ENCODE results near the gene KLF2. TPM values are rescaled to one million over a fixed set of nuclear protein-coding genes. Genes with fewer than 3 reads are reported as not detected.

The KLF2 gene
- total and polyA plus RNA-seq, 2 donors (not counting 1 experiment from before 2014, with no cell fraction given) = 242 to 3,965 TPM

GRCh38 chr19:16297575-16298178, 26.9 kb upstream of the KLF2 start:
- H3K4me3 ChIP-seq (ENCODE audit: control extremely low read depth in 1 of 5, extremely low read depth in 1 of 5, insufficient read depth in 1 of 5, low read depth in 2 of 5, low read length in 4 of 5) = no peak overlapping the region
- no peaks in the 10 kb centered on the region for H3K36me3 ChIP-seq (replicated peaks in 1 of 2; ENCODE audit: control extremely low read depth in 1 of 2, control insufficient read depth in 1 of 2, extremely low read depth in 1 of 2, insufficient read depth in 2 of 2, low read length in 1 of 2)
- 89% methylated on average over 3 of the region's 9 CpGs for WGBS (ENCODE audit: insufficient coverage)
- Mint-ChIP-seq H3K27ac (no peak overlapping the region), H3K9me3 (ENCODE audit: insufficient read depth) (no peaks in the 10 kb centered on the region), H3K27me3 (no peaks in the 10 kb centered on the region), H3K4me3 (no peak overlapping the region), H3K4me1 (peaks cover 8% of the 10 kb centered on the region)
- H3K27me3 ChIP-seq (replicated peaks in 1 of 4; ENCODE audit: control extremely low read depth in 1 of 4, control insufficient read depth in 3 of 4, insufficient read depth in 4 of 4, low read length in 3 of 4) = no peaks in the 10 kb centered on the region
- H3K4me2 ChIP-seq (replicated peaks; ENCODE audit: low read depth, low read length, poor library complexity, severe bottlenecking) = no peak overlapping the region
- no peaks in the 10 kb centered on the region for H4K20me1 ChIP-seq (ENCODE audit: control insufficient read depth, insufficient read depth, low read length, poor library complexity, severe bottlenecking)
- H3K4me1 ChIP-seq (ENCODE audit: control insufficient read depth in 2 of 2, insufficient read depth in 2 of 2, low read length in 2 of 2) = peaks cover 0 to 11% of the 10 kb centered on the region in 2 donors
- DNase-seq = no peak
- H3K27ac ChIP-seq (ENCODE audit: low read length in 2 of 2) = no peak overlapping the region
- CTCF ChIA-PET = no interaction called here
- no peaks in the 10 kb centered on the region for H3K79me2 ChIP-seq (ENCODE audit: control insufficient read depth, insufficient read depth, low read length)
- POLR2A ChIA-PET = interaction anchor here (0.6 kb wide), 1 partner anchor 26 kb away, joined by 3 read pairs; no protein-coding TSS in a partner anchor
- intact Hi-C loops (cut with micrococcal nuclease) = no loop called here
- ATAC-seq (ENCODE audit: low read depth) = no peak
- no peak overlapping the region for H2AFZ ChIP-seq (ENCODE audit: insufficient read depth, low read depth, low read length, poor library complexity, severe bottlenecking)
- no peak overlapping the region for H3K9ac ChIP-seq (ENCODE audit: low read length)
- peaks cover 0 to 5% (median 0%) of the 10 kb centered on the region in 3 donors for H3K9me3 ChIP-seq (ENCODE audit: control extremely low read depth in 1 of 3, control insufficient read depth in 2 of 3, insufficient read depth in 1 of 3, low read length in 2 of 3)
- no peak for TF ChIP-seq CTCF (IDR thresholded peaks at IDR 0.05)
- TF ChIP-seq EZH2 (IDR thresholded peaks at IDR 0.05; ENCODE audit: borderline replicate concordance, insufficient read depth, low read depth, low read length, poor library complexity, severe bottlenecking) = no peak

- Mint-ChIP-seq H3K4me1 (peaks cover 8% of the 10 kb centered on the region), H3K27me3 (no peaks in the 10 kb centered on the region), H3K4me3 (no peak overlapping the region), H3K9me3 (ENCODE audit: insufficient read depth) (no peaks in the 10 kb centered on the region), H3K27ac (no peak overlapping the region)
- peaks cover 0 to 5% (median 0%) of the 10 kb centered on the region in 3 donors for H3K9me3 ChIP-seq (ENCODE audit: control extremely low read depth in 1 of 3, control insufficient read depth in 2 of 3, insufficient read depth in 1 of 3, low read length in 2 of 3)
- intact Hi-C loops (cut with micrococcal nuclease) = no loop called here
- TF ChIP-seq CTCF (IDR thresholded peaks at IDR 0.05) (no peak), EZH2 (IDR thresholded peaks at IDR 0.05; ENCODE audit: borderline replicate concordance, insufficient read depth, low read depth, low read length, poor library complexity, severe bottlenecking) (no peak)
- WGBS (ENCODE audit: insufficient coverage) = 100% methylated on average over 1 of the region's 3 CpGs
- no peaks in the 10 kb centered on the region for H3K27me3 ChIP-seq (replicated peaks in 1 of 4; ENCODE audit: control extremely low read depth in 1 of 4, control insufficient read depth in 3 of 4, insufficient read depth in 4 of 4, low read length in 3 of 4)
- peaks cover 0 to 15% of the 10 kb centered on the region in 2 donors for H3K4me1 ChIP-seq (ENCODE audit: control insufficient read depth in 2 of 2, insufficient read depth in 2 of 2, low read length in 2 of 2)
- no peak overlapping the region for H3K9ac ChIP-seq (ENCODE audit: low read length)
- ChIA-PET CTCF (no interaction called here), POLR2A (interaction anchor here (0.6 kb wide), 1 partner anchor 26 kb away, joined by 3 read pairs; no protein-coding TSS in a partner anchor)
- no peak overlapping the region for H3K27ac ChIP-seq (ENCODE audit: low read length in 2 of 2)
- no peak overlapping the region for H3K4me2 ChIP-seq (replicated peaks; ENCODE audit: low read depth, low read length, poor library complexity, severe bottlenecking)
- no peak overlapping the region for H2AFZ ChIP-seq (ENCODE audit: insufficient read depth, low read depth, low read length, poor library complexity, severe bottlenecking)
- H3K79me2 ChIP-seq (ENCODE audit: control insufficient read depth, insufficient read depth, low read length) = no peaks in the 10 kb centered on the region
- DNase-seq (no peak), ATAC-seq (ENCODE audit: low read depth) (no peak)
- no peak overlapping the region for H3K4me3 ChIP-seq (ENCODE audit: control extremely low read depth in 1 of 5, extremely low read depth in 1 of 5, insufficient read depth in 1 of 5, low read depth in 2 of 5, low read length in 4 of 5)
- H3K36me3 ChIP-seq (replicated peaks in 1 of 2; ENCODE audit: control extremely low read depth in 1 of 2, control insufficient read depth in 1 of 2, extremely low read depth in 1 of 2, insufficient read depth in 2 of 2, low read length in 1 of 2) = no peaks in the 10 kb centered on the region
- no peaks in the 10 kb centered on the region for H4K20me1 ChIP-seq (ENCODE audit: control insufficient read depth, insufficient read depth, low read length, poor library complexity, severe bottlenecking)
Observed at GRCh38 chr19:16298334-16298733, 26.3 kb upstream of the KLF2 start.

Measured in B cell (primary cell).